ENCODE data around the gene PVRIG. TPM values are rescaled to one million over a fixed set of nuclear protein-coding genes. Genes with fewer than 3 reads are reported as not detected.

PVRIG gene
- total RNA-seq, 2 donors from 2014 or later, result 0.78 to 4.0 TPM

GRCh38 chr7:100173806-100174495, 45.8 kb upstream of the PVRIG start:
- Histone ChIP-seq H3K9me3 (no peaks in the 10 kb centered on the region), H3K4me1 (peaks cover 25% of the 10 kb centered on the region), H3K4me3 (no peak overlapping the region), H3K27me3 (peaks cover 0 to 23% of the 10 kb centered on the region in 2 donors), H3K36me3 (replicated peaks in 1 of 2; ENCODE audit: insufficient read depth in 1 of 2, low read depth in 2 of 2) (no peaks in the 10 kb centered on the region), H3K27ac (no peak overlapping the region)
- ATAC-seq (no peak), DNase-seq (no peak)
- intact Hi-C loops (cut with DNase I), result no loop called here
- no peak for TF ChIP-seq POLR2A (IDR thresholded peaks at IDR 0.05)
- TF ChIP-seq, protein P1, sequence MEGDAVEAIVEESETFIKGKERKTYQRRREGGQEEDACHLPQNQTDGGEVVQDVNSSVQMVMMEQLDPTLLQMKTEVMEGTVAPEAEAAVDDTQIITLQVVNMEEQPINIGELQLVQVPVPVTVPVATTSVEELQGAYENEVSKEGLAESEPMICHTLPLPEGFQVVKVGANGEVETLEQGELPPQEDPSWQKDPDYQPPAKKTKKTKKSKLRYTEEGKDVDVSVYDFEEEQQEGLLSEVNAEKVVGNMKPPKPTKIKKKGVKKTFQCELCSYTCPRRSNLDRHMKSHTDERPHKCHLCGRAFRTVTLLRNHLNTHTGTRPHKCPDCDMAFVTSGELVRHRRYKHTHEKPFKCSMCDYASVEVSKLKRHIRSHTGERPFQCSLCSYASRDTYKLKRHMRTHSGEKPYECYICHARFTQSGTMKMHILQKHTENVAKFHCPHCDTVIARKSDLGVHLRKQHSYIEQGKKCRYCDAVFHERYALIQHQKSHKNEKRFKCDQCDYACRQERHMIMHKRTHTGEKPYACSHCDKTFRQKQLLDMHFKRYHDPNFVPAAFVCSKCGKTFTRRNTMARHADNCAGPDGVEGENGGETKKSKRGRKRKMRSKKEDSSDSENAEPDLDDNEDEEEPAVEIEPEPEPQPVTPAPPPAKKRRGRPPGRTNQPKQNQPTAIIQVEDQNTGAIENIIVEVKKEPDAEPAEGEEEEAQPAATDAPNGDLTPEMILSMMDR (IDR thresholded peaks at IDR 0.05), result no peak
- 68 to 74% methylated on average over 4 to 11 of the region's 11 CpGs for WGBS, 2 donors

DNA sequence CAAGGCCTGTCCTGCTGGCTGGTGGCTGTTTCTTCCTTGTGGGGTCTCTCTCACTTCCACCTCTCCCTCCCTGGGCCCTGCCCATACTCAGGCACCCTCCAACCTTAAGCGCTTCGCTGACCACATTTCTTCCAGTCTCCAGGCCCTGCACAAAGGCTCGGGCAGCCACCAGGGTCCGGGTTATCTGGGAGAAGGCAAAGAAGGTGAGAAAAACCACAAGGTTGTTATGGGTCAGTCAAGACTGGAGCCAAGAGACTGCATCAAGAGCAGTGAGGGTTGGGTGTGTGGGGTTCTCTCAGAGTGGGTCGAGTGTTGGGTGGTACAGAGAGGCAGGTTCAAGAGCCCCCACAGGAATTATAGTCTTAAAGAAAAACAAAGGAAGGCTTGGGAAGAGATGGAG, 45.2 kb upstream of the PVRIG start:
- DNase-seq, result no peak
- TF ChIP-seq, protein P1 (IDR thresholded peaks at IDR 0.05), result no peak
- TF ChIP-seq POLR2A (IDR thresholded peaks at IDR 0.05), result no peak
- intact Hi-C loops (cut with DNase I), result no loop called here
- H3K27ac ChIP-seq, result no peak overlapping the region
- no peaks in the 10 kb centered on the region for H3K9me3 ChIP-seq
- H3K36me3 ChIP-seq (replicated peaks in 1 of 2; ENCODE audit: insufficient read depth in 1 of 2, low read depth in 2 of 2), result no peaks in the 10 kb centered on the region
- no peak for ATAC-seq
- H3K4me1 ChIP-seq, result peaks cover 25% of the 10 kb centered on the region
- H3K4me3 ChIP-seq, result no peak overlapping the region
- 81 to 82% methylated on average over 5 of the region's 5 CpGs for WGBS, 2 donors
- peaks cover 0 to 26% of the 10 kb centered on the region in 2 donors for H3K27me3 ChIP-seq

GRCh38 chr7:100175296-100175935, 44.3 kb upstream of the PVRIG start:
- TF ChIP-seq, protein P1 (IDR thresholded peaks at IDR 0.05), result no peak
- no peak for TF ChIP-seq POLR2A (IDR thresholded peaks at IDR 0.05)
- 90 to 92% methylated on average over 14 of the region's 14 CpGs for WGBS, 2 donors
- intact Hi-C loops (cut with DNase I), result no loop called here
- Histone ChIP-seq H3K27me3 (peaks cover 0 to 22% of the 10 kb centered on the region in 2 donors), H3K36me3 (replicated peaks in 1 of 2; ENCODE audit: insufficient read depth in 1 of 2, low read depth in 2 of 2) (no peaks in the 10 kb centered on the region), H3K4me1 (peaks cover 25% of the 10 kb centered on the region), H3K9me3 (no peaks in the 10 kb centered on the region), H3K27ac (no peak overlapping the region), H3K4me3 (no peak overlapping the region)
- no peak for DNase-seq
- no peak for ATAC-seq

DNA sequence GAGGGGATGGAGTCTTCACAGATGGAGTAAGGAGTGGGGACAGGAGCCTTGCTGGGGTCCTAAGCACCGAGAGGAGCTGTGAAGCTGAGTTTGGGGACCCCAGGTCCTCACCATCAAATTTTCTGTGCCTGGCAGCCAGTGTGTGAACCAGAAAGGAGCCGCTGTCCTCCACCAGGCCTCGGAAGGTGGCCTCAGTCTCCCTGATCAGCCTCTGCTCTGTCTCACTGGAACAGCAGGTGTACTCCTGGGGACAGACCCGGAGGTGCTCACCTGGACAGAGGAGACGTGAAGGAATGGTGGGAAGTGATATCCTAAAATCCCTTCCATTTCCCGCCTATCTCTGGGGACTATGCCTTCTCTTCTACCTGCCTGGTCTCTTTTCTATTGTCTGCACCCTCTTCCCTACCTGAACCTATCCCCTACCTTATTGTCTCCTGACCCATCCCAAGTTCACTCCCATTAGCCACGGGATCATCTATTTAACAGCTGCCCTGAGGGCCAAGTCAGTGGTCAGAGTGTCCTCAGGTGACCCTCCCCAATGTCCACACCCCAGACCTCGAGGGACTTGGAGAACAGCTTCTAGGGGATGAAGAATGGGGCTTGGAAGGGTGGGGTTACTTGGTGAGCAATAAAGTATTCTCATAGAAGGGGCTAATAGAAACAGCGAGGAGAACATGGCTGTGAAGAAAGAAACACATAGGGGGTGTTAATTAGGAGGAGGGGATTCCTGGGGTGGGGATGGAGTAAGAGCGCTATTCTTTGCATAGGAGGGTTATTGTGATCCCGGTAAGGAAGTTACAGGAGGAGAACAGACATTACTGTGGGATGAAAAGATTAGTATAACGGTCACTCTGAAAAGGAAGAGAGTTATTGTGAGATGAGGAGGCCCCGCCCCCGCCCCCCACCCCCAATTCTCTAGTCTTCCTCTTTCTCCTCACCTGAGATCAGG, 43.4 kb upstream of the PVRIG start:
- Histone ChIP-seq H3K36me3 (replicated peaks in 1 of 2; ENCODE audit: insufficient read depth in 1 of 2, low read depth in 2 of 2) (no peaks in the 10 kb centered on the region), H3K4me1 (peaks cover 18% of the 10 kb centered on the region), H3K27me3 (peaks cover 0 to 13% of the 10 kb centered on the region in 2 donors), H3K9me3 (no peaks in the 10 kb centered on the region), H3K27ac (no peak overlapping the region), H3K4me3 (no peak overlapping the region)
- TF ChIP-seq, protein P1 (IDR thresholded peaks at IDR 0.05), result no peak
- 52 to 56% methylated on average over 14 of the region's 14 CpGs for WGBS, 2 donors
- no peak for ATAC-seq
- intact Hi-C loops (cut with DNase I), result no loop called here
- no peak for DNase-seq

All from body of pancreas (tissue), 4 donors.